ENCODE results near the gene LITAFD. TPM values are rescaled to one million over a fixed set of nuclear protein-coding genes. Genes with fewer than 3 reads are reported as not detected.

LITAFD gene
- total RNA-seq, 1 experiment from 2014 or later, result not detected

- Mint-ChIP-seq H3K36me3 (ENCODE audit: insufficient read depth, unreplicated experiment) (peaks cover 6% of the 10 kb centered on the region), H3K4me1 (ENCODE audit: insufficient read depth, unreplicated experiment) (peaks cover 28% of the 10 kb centered on the region), H3K27ac (ENCODE audit: low read depth, unreplicated experiment) (no peak overlapping the region), H3K27me3 (ENCODE audit: insufficient read depth, unreplicated experiment) (no peaks in the 10 kb centered on the region), H3K9me3 (ENCODE audit: unreplicated experiment) (no peaks in the 10 kb centered on the region), H3K4me3 (ENCODE audit: unreplicated experiment) (no peak overlapping the region)
- intact Hi-C loops (cut with micrococcal nuclease), result no loop called here
- BruUV-seq (replicated peaks), result no TSS peak
- DNase-seq (ENCODE audit: unreplicated experiment), result no peak
- CTCF ChIA-PET, result interaction anchor here (0.6 to 1.0 kb wide), 5 partner anchors 9 to 619 kb away, joined by 3 to 8 read pairs (median 4); no protein-coding TSS in a partner anchor
- POLR2A ChIA-PET, result interaction anchor here (1.6 kb wide), 1 partner anchor 10 kb away, joined by 5 read pairs; no protein-coding TSS in a partner anchor
- TF ChIP-seq CTCF (IDR thresholded peaks at IDR 0.05; ENCODE audit: unreplicated experiment), result no peak
Observed at GRCh38 chr16:8865145-8865882, 16.8 kb upstream of the LITAFD start.

DNA sequence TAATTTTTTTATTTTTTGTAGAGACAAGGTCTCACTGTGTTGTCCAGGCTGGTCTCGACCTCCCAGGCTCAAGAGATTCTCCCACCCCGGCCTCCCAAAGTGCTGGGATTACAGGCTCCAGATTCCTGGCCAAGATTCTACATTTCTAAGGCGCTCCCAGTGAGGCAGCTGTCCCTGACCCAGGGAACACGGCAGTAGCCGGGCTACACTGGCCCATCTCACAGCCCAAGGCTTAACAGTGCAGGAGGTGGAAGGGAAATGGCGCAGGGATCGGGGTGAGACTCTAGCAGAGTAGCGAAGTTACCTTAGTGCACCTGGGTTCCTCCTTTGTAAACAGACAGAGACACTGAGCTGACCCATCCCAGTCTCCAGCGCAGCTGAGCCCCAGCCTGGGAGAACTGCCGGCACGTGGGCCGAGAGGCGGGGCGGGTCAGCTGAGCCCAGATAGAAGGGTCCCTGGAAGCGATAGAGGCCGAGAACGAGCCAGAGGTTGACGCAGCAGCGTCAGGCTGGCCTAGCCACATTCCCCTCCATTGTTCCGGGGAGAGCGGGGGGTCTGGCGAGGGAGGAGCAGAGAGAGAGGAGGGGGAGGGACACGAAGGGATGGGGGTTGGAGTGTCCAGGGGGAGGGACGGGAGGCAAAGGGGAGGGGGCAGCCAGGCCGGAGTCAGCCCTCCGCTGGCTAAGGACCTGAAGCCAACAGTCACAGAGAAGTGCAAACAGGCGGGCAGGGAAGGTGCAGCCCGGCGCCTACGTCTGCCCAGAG, 15.8 kb upstream of the LITAFD start:
- Mint-ChIP-seq H3K9me3 (ENCODE audit: unreplicated experiment) (no peaks in the 10 kb centered on the region), H3K27me3 (ENCODE audit: insufficient read depth, unreplicated experiment) (no peaks in the 10 kb centered on the region), H3K4me3 (ENCODE audit: unreplicated experiment) (peak overlapping the region; percentile 87), H3K27ac (ENCODE audit: low read depth, unreplicated experiment) (no peak overlapping the region), H3K36me3 (ENCODE audit: insufficient read depth, unreplicated experiment) (peaks cover 6% of the 10 kb centered on the region), H3K4me1 (ENCODE audit: insufficient read depth, unreplicated experiment) (peaks cover 35% of the 10 kb centered on the region)
- ChIA-PET POLR2A (no interaction called here), CTCF (interaction anchor here (0.7 to 1.5 kb wide), 3 partner anchors 13 to 188 kb away, joined by 4 to 5 read pairs (median 5); no protein-coding TSS in a partner anchor)
- intact Hi-C loops (cut with micrococcal nuclease), result no loop called here
- TF ChIP-seq CTCF (IDR thresholded peaks at IDR 0.05; ENCODE audit: unreplicated experiment), result no peak
- no TSS peak for BruUV-seq (replicated peaks)
- no peak for DNase-seq (ENCODE audit: unreplicated experiment)

- Mint-ChIP-seq H3K4me3 (ENCODE audit: unreplicated experiment) (peak overlapping the region; percentile 87), H3K9me3 (ENCODE audit: unreplicated experiment) (no peaks in the 10 kb centered on the region), H3K36me3 (ENCODE audit: insufficient read depth, unreplicated experiment) (peaks cover 6% of the 10 kb centered on the region), H3K27me3 (ENCODE audit: insufficient read depth, unreplicated experiment) (no peaks in the 10 kb centered on the region), H3K27ac (ENCODE audit: low read depth, unreplicated experiment) (no peak overlapping the region), H3K4me1 (ENCODE audit: insufficient read depth, unreplicated experiment) (peaks cover 35% of the 10 kb centered on the region)
- intact Hi-C loops (cut with micrococcal nuclease), result no loop called here
- no TSS peak for BruUV-seq (replicated peaks)
- no peak for DNase-seq (ENCODE audit: unreplicated experiment)
- POLR2A ChIA-PET, result interaction anchor here (0.7 to 0.8 kb wide), 2 partner anchors 38 to 114 kb away, joined by 3 read pairs; no protein-coding TSS in a partner anchor
- TF ChIP-seq CTCF (IDR thresholded peaks at IDR 0.05; ENCODE audit: unreplicated experiment), result no peak
- CTCF ChIA-PET, result interaction anchor here (1.0 to 1.5 kb wide), 2 partner anchors 13 to 189 kb away, joined by 5 read pairs; no protein-coding TSS in a partner anchor
Observed at GRCh38 chr16:8866884-8867215, 15.3 kb upstream of the LITAFD start.
